Gastrocnemius medialis (tissue), 4 donors: ENCODE measurements around the gene TRIM66.

Experiments used
- POLR2A ChIP-seq, 2 donors: fragments of 450-650 bp; IDR thresholded peaks; one replicate each; pipeline ENCODE4 v1.6.1; 2017; ENCODE audit warnings: antibody characterized with exemption in 2 of 2, mild to moderate bottlenecking in 2 of 2, moderate library complexity in 2 of 2
- TF ChIP-seq, protein P1 (sequence below), 5 experiments: fragments of 450-650 bp in 3 of 5; fragments of 200-600 bp in 2 of 5; sonication (generic) in 2 of 5; IDR thresholded peaks in 4 of 5; conservative IDR thresholded peaks in 1 of 5; 1 replicate in 4 of 5; 2 replicates in 1 of 5; pipeline ENCODE4 v1.5.1; 2016 to 2019; ENCODE audit warnings: antibody characterized with exemption in 5 of 5, mild to moderate bottlenecking in 3 of 5, moderate library complexity in 3 of 5

DNA sequence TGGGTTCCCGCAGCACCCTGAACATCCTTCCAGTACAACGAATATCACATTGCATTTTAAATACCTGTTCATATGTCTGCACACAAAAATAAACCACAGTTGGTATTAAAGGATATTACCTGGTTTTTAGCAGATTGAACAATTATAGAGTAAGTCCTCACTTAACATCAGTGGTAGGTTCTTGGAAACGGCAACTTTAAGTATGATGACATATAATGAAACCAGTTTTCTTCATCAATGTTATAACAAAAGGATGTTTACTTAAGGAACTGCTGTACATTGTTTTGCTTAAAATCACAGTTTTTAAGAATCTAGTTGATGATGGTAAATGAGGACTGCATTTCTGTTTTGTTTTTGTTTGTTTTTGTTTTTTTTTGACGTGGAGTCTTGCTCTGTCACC, 28.0 kb downstream of the TRIM66 start:
- TF ChIP-seq, protein P1, sequence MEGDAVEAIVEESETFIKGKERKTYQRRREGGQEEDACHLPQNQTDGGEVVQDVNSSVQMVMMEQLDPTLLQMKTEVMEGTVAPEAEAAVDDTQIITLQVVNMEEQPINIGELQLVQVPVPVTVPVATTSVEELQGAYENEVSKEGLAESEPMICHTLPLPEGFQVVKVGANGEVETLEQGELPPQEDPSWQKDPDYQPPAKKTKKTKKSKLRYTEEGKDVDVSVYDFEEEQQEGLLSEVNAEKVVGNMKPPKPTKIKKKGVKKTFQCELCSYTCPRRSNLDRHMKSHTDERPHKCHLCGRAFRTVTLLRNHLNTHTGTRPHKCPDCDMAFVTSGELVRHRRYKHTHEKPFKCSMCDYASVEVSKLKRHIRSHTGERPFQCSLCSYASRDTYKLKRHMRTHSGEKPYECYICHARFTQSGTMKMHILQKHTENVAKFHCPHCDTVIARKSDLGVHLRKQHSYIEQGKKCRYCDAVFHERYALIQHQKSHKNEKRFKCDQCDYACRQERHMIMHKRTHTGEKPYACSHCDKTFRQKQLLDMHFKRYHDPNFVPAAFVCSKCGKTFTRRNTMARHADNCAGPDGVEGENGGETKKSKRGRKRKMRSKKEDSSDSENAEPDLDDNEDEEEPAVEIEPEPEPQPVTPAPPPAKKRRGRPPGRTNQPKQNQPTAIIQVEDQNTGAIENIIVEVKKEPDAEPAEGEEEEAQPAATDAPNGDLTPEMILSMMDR (IDR thresholded peaks at IDR 0.05 in 4 of 5, conservative IDR thresholded peaks at IDR 0.05 in 1 of 5), result no peak
- TF ChIP-seq POLR2A (IDR thresholded peaks at IDR 0.05), result no peak
